GM12878 (cell line): ENCODE results near the gene PUS7. TPM values are rescaled to one million over a fixed set of nuclear protein-coding genes. Genes with fewer than 3 reads are reported as not detected.

Experiments used
- ATF2 ChIP-seq: IDR thresholded peaks from 2 replicates; pipeline ENCODE4 v1.6.1; 2012; ENCODE audit warnings: low read length, inconsistent platforms
- ATF7 ChIP-seq: fragments of 450-650 bp; IDR thresholded peaks from 2 replicates; pipeline ENCODE4 v1.6.1; 2016; ENCODE audit warnings: low read depth, mild to moderate bottlenecking
- BMI1 ChIP-seq: fragments of 450-650 bp; IDR thresholded peaks from 2 replicates; pipeline ENCODE4 v1.6.1; 2016; ENCODE audit warnings: mild to moderate bottlenecking, moderate library complexity, borderline replicate concordance
- CBX3 ChIP-seq: fragments of 200-600 bp; sonication (generic); IDR thresholded peaks from 2 replicates; pipeline ENCODE4 v1.6.1; 2016; ENCODE audit warnings: low read depth, borderline replicate concordance
- CBX5 ChIP-seq: sonication (generic); IDR thresholded peaks from 2 replicates; pipeline ENCODE4 v1.6.1; 2016; ENCODE audit warnings: low read depth, moderate library complexity, mild to moderate bottlenecking, inconsistent platforms
- CHD2 ChIP-seq: IDR thresholded peaks from 2 replicates; pipeline ENCODE4 v1.6.1; 2011; ENCODE audit warnings: low read depth, low read length, improper control_type of control experiment, borderline replicate concordance
- EP300 ChIP-seq, 2 experiments: fragments of 150-350 bp in 1 of 2; IDR thresholded peaks; 2 replicates each; pipeline ENCODE4 v1.6.1; 2011 to 2012; ENCODE audit warnings: low read depth in 2 of 2, low read length in 2 of 2, borderline replicate concordance in 1 of 2, improper control_type of control experiment in 1 of 2, inconsistent platforms in 1 of 2; ENCODE audit not compliant: control insufficient read depth in 1 of 2
- HDAC6 ChIP-seq: fragments of 200-600 bp; sonication (generic); IDR thresholded peaks from one replicate; pipeline ENCODE4 v1.8.0; 2017; ENCODE audit warnings: antibody characterized with exemption; ENCODE audit not compliant: unreplicated experiment
- IKZF1 ChIP-seq: fragments of 450-650 bp; conservative IDR thresholded peaks from 2 replicates; pipeline ENCODE4 v1.6.1; 2017; ENCODE audit warnings: antibody characterized with exemption, mild to moderate bottlenecking
- KDM1A ChIP-seq: fragments of 200-600 bp; sonication (generic); IDR thresholded peaks from 2 replicates; pipeline ENCODE4 v1.6.1; 2016; ENCODE audit warnings: borderline replicate concordance
- MLLT1 ChIP-seq: fragments of 450-650 bp; IDR thresholded peaks from 2 replicates; pipeline ENCODE4 v1.6.1; 2016; ENCODE audit warnings: mild to moderate bottlenecking
- NFXL1 ChIP-seq: fragments of 450-650 bp; IDR thresholded peaks from 2 replicates; pipeline ENCODE4 v1.6.1; 2017; ENCODE audit warnings: antibody characterized with exemption, mild to moderate bottlenecking, borderline replicate concordance
- NR2F1 ChIP-seq: fragments of 450-650 bp; conservative IDR thresholded peaks from 2 replicates; pipeline ENCODE4 v1.6.1; 2017; ENCODE audit warnings: mild to moderate bottlenecking
- PBX3 ChIP-seq: IDR thresholded peaks from 2 replicates; pipeline ENCODE4 v1.6.1; 2011; ENCODE audit warnings: mild to moderate bottlenecking, low read depth, low read length, moderate library complexity; ENCODE audit not compliant: insufficient replicate concordance
- SRF ChIP-seq, 2 experiments: IDR thresholded peaks; 2 replicates each; pipeline ENCODE4 v1.6.1; 2011; ENCODE audit warnings: low read depth in 2 of 2, low read length in 2 of 2, mild to moderate bottlenecking in 1 of 2, moderate library complexity in 1 of 2
- TARDBP ChIP-seq: IDR thresholded peaks from 2 replicates; pipeline ENCODE4 v1.6.1; 2016; ENCODE audit warnings: borderline replicate concordance
- ZBTB40 ChIP-seq: fragments of 450-650 bp; IDR thresholded peaks from 2 replicates; pipeline ENCODE4 v1.6.1; 2016; ENCODE audit warnings: mild to moderate bottlenecking, moderate library complexity, borderline replicate concordance
- ZNF207 ChIP-seq: fragments of 450-650 bp; IDR thresholded peaks from 2 replicates; pipeline ENCODE4 v1.6.1; 2014; ENCODE audit warnings: antibody characterized with exemption, mild to moderate bottlenecking, borderline replicate concordance
- polyA plus RNA-seq, 11 experiments: library from polyadenylated mRNA; depleted of rRNA in 4 of 11; unstranded in 6 of 11; stranded (reverse) in 5 of 11; fragments of >200 nt; fragmentation: Nextera tagmentation in 4 of 11; fragmentation: Illumina TruSeq in 1 of 11; extraction: Ambion mirVana in 4 of 11; extraction: Trizol in 1 of 11; gene quantifications; 1 replicate in 1 of 11; 2 replicates in 10 of 11; pipeline versions ENCODE4 v1.2.1 to v1.2.3, GENCODE V29; 2011 to 2016; ENCODE audit warnings: inconsistent platforms in 2 of 11, missing spikeins in 2 of 11, low read depth in 1 of 11
- total RNA-seq, 4 experiments: library from RNA; depleted of rRNA in 3 of 4; stranded (reverse); fragments of >200 nt in 3 of 4; fragmentation: Illumina TruSeq in 1 of 4; extraction: Trizol in 1 of 4; gene quantifications; 2 replicates each; pipeline versions ENCODE4 v1.2.1 to v1.2.3, GENCODE V29; 2013 to 2021
- TF ChIP-seq, protein P1 (sequence below): IDR thresholded peaks from 2 replicates; pipeline ENCODE4 v1.6.1; 2011; ENCODE audit warnings: low read depth, low read length, improper control_type of control experiment, borderline replicate concordance
- TF ChIP-seq, protein P2 (sequence below): IDR thresholded peaks from 2 replicates; pipeline ENCODE4 v1.6.1; 2011; ENCODE audit warnings: low read depth, mild to moderate bottlenecking, low read length, moderate library complexity, borderline replicate concordance; ENCODE audit errors: extremely low read depth

PUS7 gene
- total and polyA plus RNA-seq, 10 of the 15 experiments (the other 5 are each of a cell fraction or from before 2014, with no cell fraction given), result 5.6 to 28.5 (median 22.4) TPM

- TF ChIP-seq ZBTB40, result no peak
- TF ChIP-seq NR2F1, result 0 out of 2 replicates have a peak, but pooled peaks have one; percentile 41
- TF ChIP-seq MLLT1, result no peak
- TF ChIP-seq KDM1A, result no peak
- no peak for TF ChIP-seq ZNF207
- no peak for TF ChIP-seq TARDBP
- TF ChIP-seq, protein P1, sequence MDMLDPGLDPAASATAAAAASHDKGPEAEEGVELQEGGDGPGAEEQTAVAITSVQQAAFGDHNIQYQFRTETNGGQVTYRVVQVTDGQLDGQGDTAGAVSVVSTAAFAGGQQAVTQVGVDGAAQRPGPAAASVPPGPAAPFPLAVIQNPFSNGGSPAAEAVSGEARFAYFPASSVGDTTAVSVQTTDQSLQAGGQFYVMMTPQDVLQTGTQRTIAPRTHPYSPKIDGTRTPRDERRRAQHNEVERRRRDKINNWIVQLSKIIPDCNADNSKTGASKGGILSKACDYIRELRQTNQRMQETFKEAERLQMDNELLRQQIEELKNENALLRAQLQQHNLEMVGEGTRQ, result no peak
- TF ChIP-seq EP300 (IDR thresholded peaks at IDR 0.05; ENCODE audit: borderline replicate concordance in 1 of 2, control insufficient read depth in 1 of 2, low read depth in 2 of 2, low read length in 2 of 2), result no peak
- no peak for TF ChIP-seq CBX3
- TF ChIP-seq BMI1, result no peak
- no peak for TF ChIP-seq SRF (IDR thresholded peaks at IDR 0.05; ENCODE audit: low read depth in 2 of 2, low read length in 2 of 2)
- no peak for TF ChIP-seq CHD2
- peak; percentile 50 for TF ChIP-seq IKZF1
- TF ChIP-seq HDAC6, result no peak
- TF ChIP-seq ATF2, result no peak
- no peak for TF ChIP-seq CBX5
- no peak for TF ChIP-seq PBX3
- no peak for TF ChIP-seq NFXL1
- TF ChIP-seq ATF7, result no peak
- TF ChIP-seq, protein P2, sequence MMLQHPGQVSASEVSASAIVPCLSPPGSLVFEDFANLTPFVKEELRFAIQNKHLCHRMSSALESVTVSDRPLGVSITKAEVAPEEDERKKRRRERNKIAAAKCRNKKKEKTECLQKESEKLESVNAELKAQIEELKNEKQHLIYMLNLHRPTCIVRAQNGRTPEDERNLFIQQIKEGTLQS, result no peak
Observed at GRCh38 chr7:105521717-105522463, at the start of gene PUS7 (continued).
